Measurements from ENCODE around the gene WFIKKN1. TPM values are rescaled to one million over a fixed set of nuclear protein-coding genes. Genes with fewer than 3 reads are reported as not detected.

Gene WFIKKN1
- total RNA-seq, 4 donors from 2014 or later, result 0.26 to 1.4 (median 0.76) TPM; not detected in 1

- TF ChIP-seq POLR2A (IDR thresholded peaks at IDR 0.05), result no peak
- TF ChIP-seq CTCF (IDR thresholded peaks at IDR 0.05), result no peak
- no peak for DNase-seq
- peaks cover 0 to 21% of the 10 kb centered on the region in 2 donors for H3K4me1 ChIP-seq
These were observed 39.6 kb upstream of the WFIKKN1 start for GRCh38 chr16:591231-591630.

DNA sequence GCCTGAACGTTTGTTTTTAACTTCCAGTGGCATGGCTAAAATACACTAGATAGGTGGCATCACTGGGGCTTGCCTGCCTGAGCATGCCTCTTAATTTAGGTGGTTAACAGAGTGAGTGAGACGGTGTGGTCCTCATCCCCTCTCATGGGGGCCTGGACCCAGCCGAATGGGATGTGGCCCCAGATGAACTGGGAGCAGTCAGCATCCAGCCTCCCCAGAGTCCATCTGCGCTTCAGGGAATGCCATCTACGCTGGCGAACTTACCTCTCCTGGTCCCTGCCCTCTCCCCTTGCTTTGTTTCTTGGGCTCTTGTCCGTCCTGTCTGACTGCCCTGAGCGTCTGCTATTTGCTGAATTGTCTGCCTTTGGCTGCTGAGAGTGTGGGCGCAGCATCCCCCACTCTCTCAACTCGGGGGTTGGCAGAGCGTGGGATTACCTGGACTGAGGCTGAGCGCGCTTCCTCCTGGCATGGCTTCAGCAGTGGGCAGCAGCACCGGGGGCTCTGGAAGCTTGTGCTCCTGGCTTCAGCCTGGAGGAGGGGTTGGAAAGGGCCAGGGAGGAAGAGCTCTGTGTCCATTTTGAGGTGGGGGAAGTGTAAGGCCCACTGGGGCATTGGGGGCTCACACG is 38.8 kb upstream of the WFIKKN1 start:
- TF ChIP-seq CTCF (IDR thresholded peaks at IDR 0.05) (no peak), POLR2A (IDR thresholded peaks at IDR 0.05) (no peak)
- H3K4me1 ChIP-seq, result peaks cover 0 to 20% of the 10 kb centered on the region in 2 donors
- intact Hi-C loops (cut with DNase I; ENCODE audit: low total_unique reads), result no loop called here
- DNase-seq, result no peak
- H3K36me3 ChIP-seq, result no peaks in the 10 kb centered on the region
- no peaks in the 10 kb centered on the region for H3K27me3 ChIP-seq
- H3K9me3 ChIP-seq, result no peaks in the 10 kb centered on the region
- H3K27ac ChIP-seq, result no peak overlapping the region
- H3K4me3 ChIP-seq, result no peak overlapping the region

More at GRCh38 chr16:591231-591630, 39.6 kb upstream of the WFIKKN1 start:
- Histone ChIP-seq H3K27me3 (no peaks in the 10 kb centered on the region), H3K4me3 (no peak overlapping the region), H3K27ac (no peak overlapping the region), H3K9me3 (no peaks in the 10 kb centered on the region), H3K36me3 (no peaks in the 10 kb centered on the region)
- intact Hi-C loops (cut with DNase I; ENCODE audit: low total_unique reads), result no loop called here

DNA sequence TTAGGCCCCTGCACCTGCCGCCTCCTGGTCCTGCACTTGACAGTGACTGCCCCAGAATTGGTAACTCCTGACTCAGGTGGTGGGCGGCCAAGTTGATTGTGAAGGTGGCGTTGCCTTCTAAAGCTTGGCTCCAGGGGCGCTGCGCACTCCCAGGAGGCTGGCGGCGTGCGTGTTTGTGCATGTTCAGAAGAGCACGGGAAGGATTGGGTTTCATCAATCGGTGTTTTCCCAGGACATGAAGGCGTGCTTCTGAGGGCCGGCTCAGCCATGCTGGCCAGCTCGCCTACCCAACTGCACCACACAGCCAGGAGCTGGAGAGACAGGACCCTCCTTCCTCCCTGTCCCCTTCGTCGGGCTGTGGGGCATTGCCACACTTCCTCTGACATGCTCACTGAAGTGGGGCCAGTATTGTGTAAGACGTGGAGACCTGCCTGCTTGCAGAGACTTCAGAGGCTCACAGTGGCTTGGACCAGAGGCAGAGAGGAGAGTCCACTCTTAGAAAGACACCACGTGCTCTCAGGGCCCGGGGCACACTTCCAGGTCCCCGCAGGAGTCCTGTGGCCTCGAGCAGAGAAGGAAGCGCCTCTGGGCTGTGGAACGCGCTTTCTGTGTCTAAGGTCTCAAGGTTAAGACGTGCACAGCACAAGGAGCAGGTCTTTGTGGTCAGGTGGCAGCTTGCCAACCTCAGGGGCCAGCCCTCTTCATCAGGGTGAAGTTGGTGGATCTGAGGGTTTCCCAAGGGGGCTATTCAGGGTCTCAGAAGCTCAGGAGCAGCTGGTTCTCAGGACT is 38.1 kb upstream of the WFIKKN1 start:
- H3K27me3 ChIP-seq, result no peaks in the 10 kb centered on the region
- DNase-seq, result no peak
- H3K4me3 ChIP-seq, result no peak overlapping the region
- TF ChIP-seq POLR2A (IDR thresholded peaks at IDR 0.05) (no peak), CTCF (IDR thresholded peaks at IDR 0.05) (no peak)
- H3K36me3 ChIP-seq, result no peaks in the 10 kb centered on the region
- intact Hi-C loops (cut with DNase I; ENCODE audit: low total_unique reads), result no loop called here
- H3K4me1 ChIP-seq, result peaks cover 0 to 15% of the 10 kb centered on the region in 2 donors
- H3K9me3 ChIP-seq, result no peaks in the 10 kb centered on the region
- H3K27ac ChIP-seq, result no peak overlapping the region

- TF ChIP-seq POLR2A (IDR thresholded peaks at IDR 0.05), result no peak
- no peak for TF ChIP-seq CTCF (IDR thresholded peaks at IDR 0.05)
- no peak for DNase-seq
- Histone ChIP-seq H3K4me3 (no peak overlapping the region), H3K4me1 (peaks cover 0 to 8% of the 10 kb centered on the region in 2 donors), H3K9me3 (no peaks in the 10 kb centered on the region), H3K27me3 (no peaks in the 10 kb centered on the region), H3K36me3 (no peaks in the 10 kb centered on the region), H3K27ac (no peak overlapping the region)
- intact Hi-C loops (cut with DNase I; ENCODE audit: low total_unique reads), result no loop called here
These were observed 37.4 kb upstream of the WFIKKN1 start for GRCh38 chr16:593406-593805.

DNA sequence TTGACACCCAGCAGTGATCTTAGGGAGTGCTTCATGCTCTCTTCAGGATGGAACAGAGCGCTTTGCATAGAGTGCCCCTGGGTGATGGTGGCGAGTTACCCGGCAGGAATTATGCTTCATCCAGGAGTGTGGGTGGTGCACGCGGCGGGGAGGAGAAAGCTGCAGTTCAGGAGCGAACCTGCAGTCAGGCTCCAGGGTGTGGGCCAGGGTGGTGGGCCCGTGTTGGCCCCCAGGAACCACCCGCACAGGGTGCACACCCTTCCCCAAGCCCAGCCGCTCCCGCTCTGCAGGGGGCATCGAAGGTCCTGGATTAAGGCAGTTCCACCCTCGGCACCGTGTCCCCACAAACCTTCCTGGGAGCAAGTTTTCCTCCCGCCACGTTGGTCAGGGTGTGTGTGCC is 37.0 kb upstream of the WFIKKN1 start:
- peaks cover 0 to 5% of the 10 kb centered on the region in 2 donors for H3K4me1 ChIP-seq
- no peaks in the 10 kb centered on the region for H3K9me3 ChIP-seq
- no peak overlapping the region for H3K27ac ChIP-seq
- H3K36me3 ChIP-seq, result no peaks in the 10 kb centered on the region
- TF ChIP-seq CTCF (IDR thresholded peaks at IDR 0.05) (no peak), POLR2A (IDR thresholded peaks at IDR 0.05) (no peak)
- H3K27me3 ChIP-seq, result no peaks in the 10 kb centered on the region
- no peak for DNase-seq
- intact Hi-C loops (cut with DNase I; ENCODE audit: low total_unique reads), result no loop called here
- H3K4me3 ChIP-seq, result no peak overlapping the region
